ENCODE data around the gene KIFC1. TPM values are rescaled to one million over a fixed set of nuclear protein-coding genes. Genes with fewer than 3 reads are reported as not detected.

Gene KIFC1
- total RNA-seq, 4 donors from 2014 or later: 0.64 to 1.4 TPM; not detected in 2

GRCh38 chr6:33430334-33430733 is 38.7 kb downstream of the KIFC1 start:
- intact Hi-C loops (cut with DNase I; ENCODE audit: low total_unique reads): no loop called here
- H3K36me3 ChIP-seq: no peaks in the 10 kb centered on the region
- no peaks in the 10 kb centered on the region for H3K9me3 ChIP-seq
- no peak for TF ChIP-seq CTCF (IDR thresholded peaks at IDR 0.05 in 4 of 5, conservative IDR thresholded peaks at IDR 0.05 in 1 of 5)
- no peaks in the 10 kb centered on the region for H3K27me3 ChIP-seq
- H3K27ac ChIP-seq: no peak overlapping the region
- peaks cover 20 to 27% of the 10 kb centered on the region in 2 donors for H3K4me1 ChIP-seq
- H3K4me3 ChIP-seq: no peak overlapping the region
- in situ Hi-C loops (cut with MboI; ENCODE audit: low sequenced_read_pairs in 4 of 4): no loop called here
- ATAC-seq: no peak
- no peak for DNase-seq

- H3K27ac ChIP-seq: no peak overlapping the region
- H3K9me3 ChIP-seq: no peaks in the 10 kb centered on the region
- intact Hi-C loops (cut with DNase I; ENCODE audit: low total_unique reads) (no loop called here), in situ Hi-C loops (cut with MboI; ENCODE audit: low sequenced_read_pairs in 4 of 4) (no loop called here)
- no peak for ATAC-seq
- TF ChIP-seq POLR2A (IDR thresholded peaks at IDR 0.05) (no peak), CTCF (IDR thresholded peaks at IDR 0.05 in 4 of 5, conservative IDR thresholded peaks at IDR 0.05 in 1 of 5) (no peak)
- DNase-seq: no peak
- H3K27me3 ChIP-seq: no peaks in the 10 kb centered on the region
- no peaks in the 10 kb centered on the region for H3K36me3 ChIP-seq
- H3K4me1 ChIP-seq: peaks cover 20 to 23% of the 10 kb centered on the region in 2 donors
- H3K4me3 ChIP-seq: no peak overlapping the region
These were observed 39.6 kb downstream of the KIFC1 start for GRCh38 chr6:33430991-33431879.

DNA sequence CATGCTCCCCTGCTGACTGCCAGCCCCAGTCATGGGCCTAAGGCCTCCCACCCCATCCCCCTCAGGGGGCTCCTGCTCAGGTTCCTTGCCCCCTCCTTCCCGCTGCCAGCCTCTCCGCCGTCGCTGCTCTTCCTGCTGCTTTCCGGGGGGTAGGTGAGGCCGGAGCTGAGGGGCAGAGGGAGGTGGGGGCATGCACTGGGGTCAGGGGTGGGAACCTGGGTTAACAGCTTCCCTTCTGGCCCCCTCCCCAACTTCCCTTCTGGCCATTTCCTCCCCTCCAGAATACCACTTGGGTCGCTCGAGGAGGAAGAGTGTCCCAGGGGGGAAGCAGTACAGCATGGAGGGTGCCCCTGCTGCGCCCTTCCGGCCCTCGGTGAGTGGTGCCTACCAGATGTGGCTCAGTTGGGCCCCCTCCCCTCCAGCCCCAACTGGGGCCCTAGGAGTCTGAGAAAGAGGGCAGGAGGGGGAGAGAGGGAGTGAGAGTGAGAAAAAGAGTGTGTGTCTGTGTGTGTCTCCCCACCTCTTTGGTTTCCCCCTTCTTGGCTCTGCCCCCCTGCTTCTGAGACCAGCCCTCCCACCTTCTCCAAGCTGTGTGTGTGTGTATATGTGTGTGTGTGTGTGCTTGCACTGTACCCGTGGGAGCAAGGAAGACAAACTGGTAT is 40.4 kb downstream of the KIFC1 start:
- H3K4me1 ChIP-seq: peaks cover 20 to 22% of the 10 kb centered on the region in 2 donors
- TF ChIP-seq CTCF (IDR thresholded peaks at IDR 0.05 in 4 of 5, conservative IDR thresholded peaks at IDR 0.05 in 1 of 5): no peak
- TF ChIP-seq POLR2A (IDR thresholded peaks at IDR 0.05): no peak
- in situ Hi-C loops (cut with MboI; ENCODE audit: low sequenced_read_pairs in 4 of 4) (no loop called here), intact Hi-C loops (cut with DNase I; ENCODE audit: low total_unique reads) (no loop called here)
- DNase-seq (no peak), ATAC-seq (no peak)
- no peaks in the 10 kb centered on the region for H3K9me3 ChIP-seq
- no peaks in the 10 kb centered on the region for H3K27me3 ChIP-seq
- no peak overlapping the region for H3K27ac ChIP-seq
- peaks cover 0 to 6% of the 10 kb centered on the region in 2 donors for H3K36me3 ChIP-seq
- H3K4me3 ChIP-seq: no peak overlapping the region

GRCh38 chr6:33432546-33432945 is 40.9 kb downstream of the KIFC1 start:
- H3K27ac ChIP-seq: no peak overlapping the region
- ATAC-seq (no peak), DNase-seq (no peak)
- peaks cover 0 to 8% of the 10 kb centered on the region in 2 donors for H3K36me3 ChIP-seq
- H3K9me3 ChIP-seq: no peaks in the 10 kb centered on the region
- intact Hi-C loops (cut with DNase I; ENCODE audit: low total_unique reads): no loop called here
- H3K4me1 ChIP-seq: peaks cover 14 to 17% of the 10 kb centered on the region in 2 donors
- TF ChIP-seq CTCF (IDR thresholded peaks at IDR 0.05 in 4 of 5, conservative IDR thresholded peaks at IDR 0.05 in 1 of 5): no peak
- no peak for TF ChIP-seq POLR2A (IDR thresholded peaks at IDR 0.05)
- in situ Hi-C loops (cut with MboI; ENCODE audit: low sequenced_read_pairs in 4 of 4): no loop called here
- no peaks in the 10 kb centered on the region for H3K27me3 ChIP-seq
- H3K4me3 ChIP-seq: no peak overlapping the region

Measured in gastrocnemius medialis (tissue), 4 donors.